HEK293 (cell line): ENCODE measurements around the gene SEC16A.

Experiments used
- CTCF ChIA-PET: fragments of 350-600 bp; formaldehyde crosslinking; extraction: SDS; loops from one replicate; lab custom pipeline; 2021; ENCODE audit warnings: antibody characterized with exemption; lab: Yijun Ruan, JAX
- POLR2A ChIA-PET: fragments of 300-600 bp; formaldehyde crosslinking; extraction: SDS; loops from one replicate; lab custom pipeline; 2020; ENCODE audit warnings: antibody characterized with exemption, inconsistent platforms; lab: Yijun Ruan, JAX
- H3K27ac ChIP-seq: fragments of 200-500 bp; sonication (Bioruptor generic); 2 replicates; pipeline ENCODE4 v1.5.1; 2014; ENCODE audit warnings: low read depth, low read length, control low read depth, inconsistent platforms; ENCODE audit errors: extremely low read depth
- H3K36me3 ChIP-seq, 2 experiments: fragments of 200-500 bp in 1 of 2; sonication (Bioruptor generic) in 1 of 2; 1 replicate in 1 of 2; 2 replicates in 1 of 2; pipeline ENCODE4 v1.5.1; 2014 to 2017; ENCODE audit warnings: inconsistent platforms in 2 of 2, low read length in 2 of 2; ENCODE audit not compliant: control insufficient read depth in 2 of 2, insufficient read depth in 1 of 2
- H3K4me1 ChIP-seq: fragments of 200-500 bp; sonication (Bioruptor generic); 2 replicates; pipeline ENCODE4 v1.5.1; 2014; ENCODE audit warnings: mild to moderate bottlenecking, low read length, inconsistent platforms; ENCODE audit not compliant: control insufficient read depth, insufficient read depth
- H3K4me3 ChIP-seq: 2 replicates; pipeline ENCODE4 v1.5.1; 2011; ENCODE audit warnings: low read depth, mild to moderate bottlenecking, control low read depth, low read length, moderate library complexity
- H3K9me3 ChIP-seq: fragments of 200-500 bp; sonication (Bioruptor generic); 2 replicates; pipeline ENCODE4 v1.5.1; 2014; ENCODE audit warnings: low read depth, low read length, inconsistent platforms; ENCODE audit not compliant: control insufficient read depth, insufficient read depth
- BCL11B ChIP-seq: fragments of 450-650 bp; formaldehyde crosslinking; IDR thresholded peaks from 2 replicates; pipeline ENCODE4 v1.5.1; 2016; ENCODE audit warnings: low read depth, missing biosample characterization, missing genetic modification characterization
- GLI2 ChIP-seq: fragments of 450-650 bp; formaldehyde crosslinking; IDR thresholded peaks from 2 replicates; pipeline ENCODE4; 2017; ENCODE audit warnings: missing biosample characterization, missing genetic modification characterization, low read depth, borderline replicate concordance
- GLIS2 ChIP-seq: fragments of 450-650 bp; formaldehyde crosslinking; IDR thresholded peaks from 2 replicates; pipeline ENCODE4 v1.5.1; 2016; ENCODE audit warnings: missing biosample characterization, missing genetic modification characterization
- HOXA7 ChIP-seq: sonication (generic); formaldehyde crosslinking; IDR thresholded peaks from 2 replicates; pipeline ENCODE4 v1.8.1; 2022; ENCODE audit warnings: missing genetic modification reagents, borderline replicate concordance
- HOXD13 ChIP-seq: sonication (generic); formaldehyde crosslinking; IDR thresholded peaks from 2 replicates; pipeline ENCODE4 v1.8.0; 2022; ENCODE audit warnings: missing genetic modification reagents, borderline replicate concordance
- SCRT2 ChIP-seq: fragments of 450-650 bp; formaldehyde crosslinking; IDR thresholded peaks from 2 replicates; pipeline ENCODE4 v1.5.1; 2016; ENCODE audit warnings: missing biosample characterization, missing genetic modification characterization
- WT1 ChIP-seq: fragments of 450-650 bp; formaldehyde crosslinking; IDR thresholded peaks from 2 replicates; pipeline ENCODE4 v1.5.1; 2016; ENCODE audit warnings: missing biosample characterization, missing genetic modification characterization
- ZBTB21 ChIP-seq: fragments of 450-650 bp; formaldehyde crosslinking; IDR thresholded peaks from 2 replicates; pipeline ENCODE4 v1.5.1; 2017; ENCODE audit warnings: missing biosample characterization, missing genetic modification characterization
- ZNF16 ChIP-seq: fragments of 450-650 bp; formaldehyde crosslinking; IDR thresholded peaks from 2 replicates; pipeline ENCODE4 v1.5.1; 2016; ENCODE audit warnings: low read depth, missing biosample characterization, missing genetic modification characterization
- ZNF521 ChIP-seq: fragments of 450-650 bp; formaldehyde crosslinking; IDR thresholded peaks from 2 replicates; pipeline ENCODE4 v1.5.1; 2017; ENCODE audit warnings: missing biosample characterization, mild to moderate bottlenecking, missing genetic modification characterization
- ZNF600 ChIP-seq: fragments of 450-650 bp; formaldehyde crosslinking; IDR thresholded peaks from 2 replicates; pipeline ENCODE4 v1.5.1; 2016; ENCODE audit warnings: missing biosample characterization, missing genetic modification characterization
- ZNF664 ChIP-seq: fragments of 450-650 bp; formaldehyde crosslinking; IDR thresholded peaks from 2 replicates; pipeline ENCODE4 v1.5.1; 2016; ENCODE audit warnings: missing biosample characterization, missing genetic modification characterization
- ZNF701 ChIP-seq: fragments of 450-650 bp; formaldehyde crosslinking; IDR thresholded peaks from 2 replicates; pipeline ENCODE4 v1.5.1; 2016; ENCODE audit warnings: missing biosample characterization, missing genetic modification characterization
- ZNF792 ChIP-seq: fragments of 450-650 bp; formaldehyde crosslinking; IDR thresholded peaks from 2 replicates; pipeline ENCODE4 v1.5.1; 2016; ENCODE audit warnings: missing biosample characterization, missing genetic modification characterization
- ZNF843 ChIP-seq: fragments of 450-650 bp; formaldehyde crosslinking; IDR thresholded peaks from 2 replicates; pipeline ENCODE4 v1.5.1; 2016; ENCODE audit warnings: missing biosample characterization, missing genetic modification characterization
- ZSCAN23 ChIP-seq: fragments of 450-650 bp; formaldehyde crosslinking; IDR thresholded peaks from 2 replicates; pipeline ENCODE4 v1.5.1; 2016; ENCODE audit warnings: missing biosample characterization, missing genetic modification characterization
- TF ChIP-seq, protein P1 (sequence below): fragments of 450-650 bp; formaldehyde crosslinking; IDR thresholded peaks from 2 replicates; pipeline ENCODE4 v1.5.1; 2016; ENCODE audit warnings: missing biosample characterization, missing genetic modification characterization
- TF ChIP-seq, protein P2 (sequence below): fragments of 450-650 bp; formaldehyde crosslinking; IDR thresholded peaks from 2 replicates; pipeline ENCODE4 v1.5.1; 2016; ENCODE audit warnings: missing biosample characterization, missing genetic modification characterization
- TF ChIP-seq, protein P3 (sequence below): fragments of 450-650 bp; formaldehyde crosslinking; IDR thresholded peaks from 2 replicates; pipeline ENCODE4 v1.5.1; 2016; ENCODE audit warnings: missing biosample characterization, missing genetic modification characterization
- TF ChIP-seq, protein P4 (sequence below): fragments of 450-650 bp; formaldehyde crosslinking; conservative IDR thresholded peaks from 2 replicates; pipeline ENCODE4 v1.5.1; 2016; ENCODE audit warnings: low read depth, missing biosample characterization, missing genetic modification characterization
- TF ChIP-seq, protein P5 (sequence below): fragments of 450-650 bp; formaldehyde crosslinking; IDR thresholded peaks from 2 replicates; pipeline ENCODE4 v1.5.1; 2017; ENCODE audit warnings: missing biosample characterization, missing genetic modification characterization

The SEC16A gene

DNA sequence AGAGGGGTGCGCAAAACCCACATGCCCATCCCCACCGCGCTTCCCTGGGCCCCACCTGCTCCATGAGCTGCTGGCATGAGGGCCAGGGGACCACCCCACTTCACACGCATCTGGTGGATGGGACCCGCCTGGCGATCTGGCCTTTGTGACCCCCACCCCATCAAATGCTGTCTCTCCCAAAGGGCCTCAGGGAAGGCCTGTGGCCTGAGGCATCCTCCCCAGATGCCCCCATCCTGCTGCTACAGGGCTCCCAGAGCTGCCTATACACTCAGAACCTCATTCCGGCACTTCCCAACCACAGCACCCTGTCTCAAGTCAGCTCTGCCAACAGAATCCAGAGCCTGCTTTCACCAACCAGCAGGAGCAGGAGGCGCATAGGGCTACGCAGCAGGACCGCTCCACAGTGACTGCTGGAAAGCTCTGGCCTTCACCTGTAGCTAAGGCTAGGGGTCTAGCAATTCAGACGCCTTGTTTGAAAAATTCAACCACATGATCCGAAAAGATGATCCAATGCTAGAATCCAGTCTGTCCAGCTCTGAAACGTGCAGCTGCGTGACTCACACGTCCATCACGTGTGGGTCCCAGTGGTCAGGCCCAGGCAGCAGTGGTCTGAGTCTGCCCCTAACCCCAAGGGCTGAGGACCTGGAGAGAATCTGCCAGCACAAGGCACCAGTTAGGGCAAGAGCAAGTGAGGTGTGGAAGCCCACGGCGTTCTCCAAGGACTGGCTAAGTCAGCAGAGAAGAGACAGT is 81.5 kb downstream of the SEC16A start:
- Histone ChIP-seq H3K27ac (no peak overlapping the region), H3K36me3 (peaks cover 9 to 72% of the 10 kb centered on the region in 2 experiments), H3K4me3 (no peak overlapping the region), H3K4me1 (no peaks in the 10 kb centered on the region), H3K9me3 (no peaks in the 10 kb centered on the region)
- CTCF ChIA-PET, result interaction anchor here (0.5 to 2.6 kb wide), 32 partner anchors 8 to 878 kb away, joined by 3 to 28 read pairs (median 3); partner anchors contain the start of genes DNLZ, ENTR1 and PMPCA
- POLR2A ChIA-PET, result interaction anchor here (1.2 to 2.6 kb wide), 6 partner anchors 8 to 38 kb away, joined by 4 to 15 read pairs (median 7); no protein-coding TSS in a partner anchor
- TF ChIP-seq ZNF600 (peak; percentile 96), ZNF843 (tag by site-specific recombination) (no peak)

DNA sequence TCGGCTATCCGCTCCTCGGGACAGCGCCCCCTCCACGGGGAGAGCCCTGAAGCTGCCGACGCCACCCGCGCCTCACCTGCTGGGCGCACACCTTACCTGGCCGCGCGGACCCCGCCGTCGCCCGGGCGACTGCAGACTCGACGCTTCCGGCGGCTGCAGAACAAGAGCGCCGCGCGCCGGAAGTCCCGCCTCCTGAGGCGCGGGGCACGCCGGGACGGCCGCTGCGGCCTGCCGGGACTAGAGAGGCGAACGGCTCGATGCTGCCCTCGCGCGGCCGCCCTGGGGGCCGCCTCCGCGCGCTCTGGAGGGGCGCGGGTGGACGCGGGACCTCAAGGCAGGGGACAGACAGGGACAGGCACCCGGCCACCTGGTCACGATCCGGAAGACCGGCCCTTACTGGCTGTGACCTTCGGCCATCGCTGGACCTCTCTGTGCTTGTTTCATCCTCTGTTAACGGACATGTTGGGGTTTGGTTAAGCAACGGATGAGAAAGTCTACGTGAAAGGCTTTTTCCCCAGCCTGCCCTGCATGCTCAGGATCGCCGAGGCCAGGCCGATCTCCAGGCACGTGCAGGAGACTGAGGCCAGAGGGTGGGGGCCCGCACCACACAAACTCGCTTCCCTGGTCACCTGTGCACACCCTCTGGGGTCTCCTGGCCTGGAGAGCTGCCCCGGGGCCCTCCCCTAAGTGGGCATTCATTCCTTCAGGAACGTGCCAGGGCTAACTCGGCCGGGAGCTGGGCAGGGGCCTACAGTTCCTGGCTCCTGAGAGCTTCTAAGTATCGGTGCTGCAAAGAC is 82.6 kb downstream of the SEC16A start, which contains the start of gene SNAPC4:
Gene SNAPC4, minus strand, starts transcription at position 133 of the 797 bp plus-strand sequence. CDS start 1,742 bp downstream, outside the sequence.
- CTCF ChIA-PET, result interaction anchor here (0.5 to 2.6 kb wide), 31 partner anchors 9 to 877 kb away, joined by 3 to 28 read pairs (median 3); partner anchors contain the start of genes DNLZ, ENTR1 and PMPCA
- Histone ChIP-seq H3K36me3 (peaks cover 7 to 72% of the 10 kb centered on the region in 2 experiments), H3K4me1 (no peaks in the 10 kb centered on the region), H3K9me3 (no peaks in the 10 kb centered on the region), H3K4me3 (peak within 1 kb of the TSS; percentile 91), H3K27ac (peak within 1 kb of the TSS; percentile 53; the same call in 1 of the 2 replicates)
- POLR2A ChIA-PET, result interaction anchor here (1.2 to 2.6 kb wide), 4 partner anchors 9 to 37 kb away, joined by 5 to 15 read pairs (median 8); no protein-coding TSS in a partner anchor
- TF ChIP-seq ZNF521 (tag by site-specific recombination) (no peak), WT1 (tag by site-specific recombination) (no peak), ZNF701 (tag by site-specific recombination) (no peak), HOXD13 (CRISPR knock-in tag) (no peak), BCL11B (no peak), HOXA7 (CRISPR knock-in tag) (no peak), SCRT2 (no peak), ZBTB21 (tag by site-specific recombination) (no peak), ZNF792 (tag by site-specific recombination) (no peak), GLIS2 (tag by site-specific recombination) (no peak; the same call in 1 of the 2 replicates), ZSCAN23 (tag by site-specific recombination) (no peak), GLI2 (tag by site-specific recombination) (no peak), ZNF16 (tag by site-specific recombination) (no peak), ZNF664 (no peak)
- TF ChIP-seq, protein P1, sequence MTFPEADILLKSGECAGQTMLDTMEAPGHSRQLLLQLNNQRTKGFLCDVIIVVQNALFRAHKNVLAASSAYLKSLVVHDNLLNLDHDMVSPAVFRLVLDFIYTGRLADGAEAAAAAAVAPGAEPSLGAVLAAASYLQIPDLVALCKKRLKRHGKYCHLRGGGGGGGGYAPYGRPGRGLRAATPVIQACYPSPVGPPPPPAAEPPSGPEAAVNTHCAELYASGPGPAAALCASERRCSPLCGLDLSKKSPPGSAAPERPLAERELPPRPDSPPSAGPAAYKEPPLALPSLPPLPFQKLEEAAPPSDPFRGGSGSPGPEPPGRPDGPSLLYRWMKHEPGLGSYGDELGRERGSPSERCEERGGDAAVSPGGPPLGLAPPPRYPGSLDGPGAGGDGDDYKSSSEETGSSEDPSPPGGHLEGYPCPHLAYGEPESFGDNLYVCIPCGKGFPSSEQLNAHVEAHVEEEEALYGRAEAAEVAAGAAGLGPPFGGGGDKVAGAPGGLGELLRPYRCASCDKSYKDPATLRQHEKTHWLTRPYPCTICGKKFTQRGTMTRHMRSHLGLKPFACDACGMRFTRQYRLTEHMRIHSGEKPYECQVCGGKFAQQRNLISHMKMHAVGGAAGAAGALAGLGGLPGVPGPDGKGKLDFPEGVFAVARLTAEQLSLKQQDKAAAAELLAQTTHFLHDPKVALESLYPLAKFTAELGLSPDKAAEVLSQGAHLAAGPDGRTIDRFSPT (tag by site-specific recombination), result no peak
- TF ChIP-seq, protein P2, sequence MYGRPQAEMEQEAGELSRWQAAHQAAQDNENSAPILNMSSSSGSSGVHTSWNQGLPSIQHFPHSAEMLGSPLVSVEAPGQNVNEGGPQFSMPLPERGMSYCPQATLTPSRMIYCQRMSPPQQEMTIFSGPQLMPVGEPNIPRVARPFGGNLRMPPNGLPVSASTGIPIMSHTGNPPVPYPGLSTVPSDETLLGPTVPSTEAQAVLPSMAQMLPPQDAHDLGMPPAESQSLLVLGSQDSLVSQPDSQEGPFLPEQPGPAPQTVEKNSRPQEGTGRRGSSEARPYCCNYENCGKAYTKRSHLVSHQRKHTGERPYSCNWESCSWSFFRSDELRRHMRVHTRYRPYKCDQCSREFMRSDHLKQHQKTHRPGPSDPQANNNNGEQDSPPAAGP, result no peak
- TF ChIP-seq, protein P3, sequence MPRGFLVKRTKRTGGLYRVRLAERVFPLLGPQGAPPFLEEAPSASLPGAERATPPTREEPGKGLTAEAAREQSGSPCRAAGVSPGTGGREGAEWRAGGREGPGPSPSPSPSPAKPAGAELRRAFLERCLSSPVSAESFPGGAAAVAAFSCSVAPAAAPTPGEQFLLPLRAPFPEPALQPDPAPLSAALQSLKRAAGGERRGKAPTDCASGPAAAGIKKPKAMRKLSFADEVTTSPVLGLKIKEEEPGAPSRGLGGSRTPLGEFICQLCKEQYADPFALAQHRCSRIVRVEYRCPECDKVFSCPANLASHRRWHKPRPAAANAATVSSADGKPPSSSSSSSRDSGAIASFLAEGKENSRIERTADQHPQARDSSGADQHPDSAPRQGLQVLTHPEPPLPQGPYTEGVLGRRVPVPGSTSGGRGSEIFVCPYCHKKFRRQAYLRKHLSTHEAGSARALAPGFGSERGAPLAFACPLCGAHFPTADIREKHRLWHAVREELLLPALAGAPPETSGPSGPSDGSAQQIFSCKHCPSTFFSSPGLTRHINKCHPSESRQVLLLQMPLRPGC (tag by site-specific recombination), result 0 out of 2 replicates have a peak, but pooled peaks have one; percentile 24
- TF ChIP-seq, protein P4, sequence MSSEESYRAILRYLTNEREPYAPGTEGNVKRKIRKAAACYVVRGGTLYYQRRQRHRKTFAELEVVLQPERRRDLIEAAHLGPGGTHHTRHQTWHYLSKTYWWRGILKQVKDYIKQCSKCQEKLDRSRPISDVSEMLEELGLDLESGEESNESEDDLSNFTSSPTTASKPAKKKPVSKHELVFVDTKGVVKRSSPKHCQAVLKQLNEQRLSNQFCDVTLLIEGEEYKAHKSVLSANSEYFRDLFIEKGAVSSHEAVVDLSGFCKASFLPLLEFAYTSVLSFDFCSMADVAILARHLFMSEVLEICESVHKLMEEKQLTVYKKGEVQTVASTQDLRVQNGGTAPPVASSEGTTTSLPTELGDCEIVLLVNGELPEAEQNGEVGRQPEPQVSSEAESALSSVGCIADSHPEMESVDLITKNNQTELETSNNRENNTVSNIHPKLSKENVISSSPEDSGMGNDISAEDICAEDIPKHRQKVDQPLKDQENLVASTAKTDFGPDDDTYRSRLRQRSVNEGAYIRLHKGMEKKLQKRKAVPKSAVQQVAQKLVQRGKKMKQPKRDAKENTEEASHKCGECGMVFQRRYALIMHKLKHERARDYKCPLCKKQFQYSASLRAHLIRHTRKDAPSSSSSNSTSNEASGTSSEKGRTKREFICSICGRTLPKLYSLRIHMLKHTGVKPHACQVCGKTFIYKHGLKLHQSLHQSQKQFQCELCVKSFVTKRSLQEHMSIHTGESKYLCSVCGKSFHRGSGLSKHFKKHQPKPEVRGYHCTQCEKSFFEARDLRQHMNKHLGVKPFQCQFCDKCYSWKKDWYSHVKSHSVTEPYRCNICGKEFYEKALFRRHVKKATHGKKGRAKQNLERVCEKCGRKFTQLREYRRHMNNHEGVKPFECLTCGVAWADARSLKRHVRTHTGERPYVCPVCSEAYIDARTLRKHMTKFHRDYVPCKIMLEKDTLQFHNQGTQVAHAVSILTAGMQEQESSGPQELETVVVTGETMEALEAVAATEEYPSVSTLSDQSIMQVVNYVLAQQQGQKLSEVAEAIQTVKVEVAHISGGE (tag by site-specific recombination), result peak; percentile 71; the same call in 1 of the 2 replicates
- TF ChIP-seq, protein P5, sequence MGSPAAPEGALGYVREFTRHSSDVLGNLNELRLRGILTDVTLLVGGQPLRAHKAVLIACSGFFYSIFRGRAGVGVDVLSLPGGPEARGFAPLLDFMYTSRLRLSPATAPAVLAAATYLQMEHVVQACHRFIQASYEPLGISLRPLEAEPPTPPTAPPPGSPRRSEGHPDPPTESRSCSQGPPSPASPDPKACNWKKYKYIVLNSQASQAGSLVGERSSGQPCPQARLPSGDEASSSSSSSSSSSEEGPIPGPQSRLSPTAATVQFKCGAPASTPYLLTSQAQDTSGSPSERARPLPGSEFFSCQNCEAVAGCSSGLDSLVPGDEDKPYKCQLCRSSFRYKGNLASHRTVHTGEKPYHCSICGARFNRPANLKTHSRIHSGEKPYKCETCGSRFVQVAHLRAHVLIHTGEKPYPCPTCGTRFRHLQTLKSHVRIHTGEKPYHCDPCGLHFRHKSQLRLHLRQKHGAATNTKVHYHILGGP (tag by site-specific recombination), result no peak
